SK-N-MC (cell line): ENCODE data around the gene SFT2D2.

Experiments used
- EZH2 ChIP-seq: fragments of 200-600 bp; sonication (generic); IDR thresholded peaks from one replicate; pipeline ENCODE4 v1.6.1; 2017; ENCODE audit warnings: antibody characterized with exemption
- POLR2AphosphoS5 ChIP-seq: IDR thresholded peaks from 2 replicates; pipeline ENCODE4 v1.6.1; 2012; ENCODE audit warnings: mild to moderate bottlenecking, low read depth, low read length, borderline replicate concordance

DNA sequence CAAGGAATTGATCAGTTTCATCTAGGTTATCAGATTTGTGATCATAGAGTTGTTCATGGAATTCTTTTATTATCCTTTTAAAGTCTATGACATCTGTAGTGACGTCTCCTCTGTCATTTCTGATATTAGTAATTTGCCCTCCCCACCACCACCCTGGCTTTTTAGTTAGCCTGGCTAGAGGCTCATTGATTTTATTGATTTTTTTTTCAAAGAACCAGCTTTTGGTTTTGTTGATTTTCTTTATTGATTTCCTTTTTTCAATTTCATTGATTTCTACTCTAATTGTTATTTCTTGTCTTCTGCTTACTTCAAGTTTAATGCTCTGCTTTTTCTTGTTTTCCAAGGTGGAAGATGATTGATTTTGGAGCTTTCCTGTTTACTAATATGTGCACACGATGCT is 31.6 kb downstream of the SFT2D2 start:
- TF ChIP-seq POLR2AphosphoS5: no peak
- TF ChIP-seq EZH2: no peak
